G401.6 (cell line): ENCODE results near the gene PEDS1.
"Not testable (repeated sequence)": the region's sequence is repeated elsewhere in the genome, so short reads cannot be mapped to it uniquely, and the experiment has no call there.

Experiments
- FAIRE-seq: peaks from 2 replicates; lab custom pipeline; 2012; peaks lifted over from hg19 to GRCh38; lab: Jason Lieb, UNC

PEDS1 gene

DNA sequence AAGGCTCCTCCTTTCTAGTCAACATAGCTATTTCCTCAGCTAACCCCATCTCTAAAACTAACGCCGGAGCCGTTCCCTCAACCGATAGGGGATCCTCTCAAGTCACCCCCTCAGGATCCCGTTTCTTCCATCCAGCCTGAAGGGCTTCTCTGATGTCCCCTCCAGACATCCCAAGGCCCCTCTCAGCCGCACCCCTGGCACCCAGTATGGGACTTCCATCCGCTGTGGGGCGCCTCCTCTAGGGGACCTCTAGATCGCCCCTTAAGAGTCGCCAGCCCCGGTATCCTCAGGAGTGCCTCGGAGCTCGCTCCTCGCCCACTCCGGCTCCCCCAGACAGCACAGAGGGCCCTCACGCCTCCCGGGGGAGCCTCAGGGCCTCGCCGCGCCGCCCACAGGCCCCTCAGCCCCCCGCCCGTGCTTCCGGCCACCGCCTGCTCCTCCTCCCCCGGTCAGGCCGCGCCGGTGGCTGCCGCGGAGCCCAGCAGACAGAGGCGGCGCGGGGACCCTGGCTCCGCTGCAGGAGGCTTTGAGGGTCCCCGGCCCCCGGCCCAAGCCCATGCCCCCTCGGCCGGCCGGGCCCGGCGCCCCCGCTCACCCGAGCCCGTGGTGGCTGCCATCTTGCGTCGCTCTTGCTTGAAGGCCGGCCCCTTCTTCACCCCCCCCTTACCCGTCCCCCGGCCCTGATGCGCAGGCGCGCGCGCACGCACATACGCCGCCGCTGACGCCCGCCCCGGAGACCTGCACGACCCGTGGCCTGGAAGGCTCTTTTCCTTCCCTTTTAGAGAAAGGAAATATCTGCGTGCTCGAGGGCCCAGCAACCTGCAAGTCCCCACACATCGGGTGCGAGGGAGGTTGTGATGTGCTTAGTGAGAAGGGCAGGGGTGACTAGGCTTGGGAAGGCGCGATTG, 40.8 kb downstream of the PEDS1 start, which contains the start of gene UBE2V1:
Gene UBE2V1, minus strand, starts transcription at position 639 of the 908 bp plus-strand sequence. Its CDS starts 22 bp downstream, at position 617.
- no peak for FAIRE-seq

GRCh38 chr20:50111829-50112495, 41.6 kb downstream of the PEDS1 start:
- FAIRE-seq, result no peak

GRCh38 chr20:50111120-50111828, 42.2 kb downstream of the PEDS1 start:
- FAIRE-seq, result no peak

DNA sequence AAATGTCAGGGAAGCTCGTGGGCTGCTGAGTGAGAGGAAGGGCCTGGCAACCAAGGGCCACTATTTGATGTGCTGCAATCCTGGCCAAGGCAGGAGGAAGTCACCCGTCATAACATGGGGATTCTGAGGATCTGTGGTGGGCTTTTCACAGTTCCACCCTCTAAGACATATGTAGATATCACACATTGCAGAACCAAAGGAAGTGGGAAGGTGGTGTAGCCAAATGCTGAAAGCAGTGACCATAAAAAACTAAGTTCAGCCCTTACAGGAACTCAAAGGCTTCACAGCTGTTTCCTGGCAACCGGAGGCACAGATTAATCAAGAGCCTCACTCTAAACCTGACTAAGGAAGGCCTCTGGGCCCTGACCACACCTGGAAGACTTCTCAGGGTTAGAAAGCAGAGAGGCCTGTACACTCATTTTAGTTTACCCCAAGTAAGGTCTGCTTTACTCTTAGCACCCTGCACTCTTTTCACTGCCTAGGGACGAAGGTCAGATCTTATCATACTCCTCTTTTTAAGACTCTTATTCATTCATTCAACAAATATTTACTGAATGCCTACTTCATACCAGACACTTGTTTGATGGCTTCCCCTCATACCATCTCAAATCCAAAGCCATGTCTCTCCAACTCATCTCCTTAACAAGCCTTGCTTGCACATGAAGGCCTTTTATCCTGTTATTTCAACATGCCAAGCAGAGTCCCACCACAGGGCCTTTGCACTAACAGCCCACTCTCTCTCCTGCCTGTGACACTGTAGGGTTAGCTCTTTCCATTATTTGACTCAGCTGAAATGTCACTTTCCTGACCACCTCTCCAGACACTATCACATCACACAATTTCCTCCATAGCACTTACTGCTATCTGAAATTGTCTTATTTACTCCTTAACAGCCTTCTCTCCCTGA, 43.1 kb downstream of the PEDS1 start:
- no peak for FAIRE-seq

GRCh38 chr20:50108556-50109235, 44.8 kb downstream of the PEDS1 start:
- no peak for FAIRE-seq

DNA sequence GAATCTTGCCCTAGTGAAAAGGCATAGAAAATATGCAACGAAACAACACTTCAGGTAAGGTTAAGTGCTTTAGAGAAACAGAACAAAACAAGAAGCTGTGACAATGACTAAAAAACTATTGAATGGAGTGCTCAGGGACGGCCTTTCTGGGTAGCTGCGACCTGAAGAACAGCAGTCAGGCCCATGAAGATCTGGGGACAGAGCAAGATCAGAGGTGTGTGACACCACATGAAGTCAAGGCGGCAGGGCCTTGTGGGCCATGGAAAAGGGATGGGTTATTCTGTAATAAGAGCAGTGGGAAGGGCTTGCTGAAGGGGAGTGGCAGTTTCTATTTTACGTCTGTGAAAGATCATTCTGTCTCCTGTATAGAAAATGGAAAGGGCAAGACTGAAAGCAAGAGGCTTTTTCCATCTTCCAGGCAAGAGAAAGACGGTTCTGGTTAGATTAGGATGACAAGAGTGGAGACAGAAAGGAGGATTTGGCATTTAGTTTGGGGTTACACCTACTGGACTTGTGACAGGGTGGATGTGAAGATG, 45.7 kb downstream of the PEDS1 start:
- FAIRE-seq, result no peak

- no peak for FAIRE-seq
Observed at GRCh38 chr20:50107086-50107660, 46.4 kb downstream of the PEDS1 start.

DNA sequence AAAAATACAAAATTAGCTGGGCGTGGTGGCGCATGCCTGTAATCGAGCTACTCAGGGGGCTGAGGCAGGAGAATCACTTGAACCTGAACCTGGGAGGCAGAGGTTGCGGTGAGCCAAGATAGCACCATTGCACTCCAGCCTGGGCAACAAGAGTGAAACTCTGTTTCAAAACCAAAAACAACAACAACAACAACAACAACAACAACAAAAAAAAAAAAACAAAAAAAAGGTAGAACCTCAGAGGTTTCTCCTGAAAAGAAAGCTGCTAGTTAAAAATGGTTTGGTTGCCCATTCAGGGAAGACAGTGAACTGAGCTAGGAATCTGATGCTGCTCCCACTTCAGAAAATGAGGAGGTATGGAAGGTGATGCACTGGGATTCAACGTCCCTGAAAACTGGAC, 46.9 kb downstream of the PEDS1 start:
- FAIRE-seq, result not testable (repeated sequence)
